Suprapubic skin (tissue), 4 donors: ENCODE data around the gene LRRC32. TPM values are rescaled to one million over a fixed set of nuclear protein-coding genes. Genes with fewer than 3 reads are reported as not detected.
"Not testable (repeated sequence)": the region's sequence is repeated elsewhere in the genome, so short reads cannot be mapped to it uniquely, and the experiment has no call there.

Experiments
- DNase-seq, 2 donors: peaks; one replicate each; pipeline ENCODE4 v3.0.0-alpha.2; 2019; ENCODE audit warnings: low spot score in 2 of 2
- H3K27ac ChIP-seq: fragments of 200-600 bp; sonication (generic); one replicate; pipeline ENCODE4 v1.5.1; 2019
- H3K27me3 ChIP-seq: fragments of 200-600 bp; sonication (generic); one replicate; pipeline ENCODE4 v1.5.1; 2019
- H3K36me3 ChIP-seq: fragments of 200-600 bp; sonication (generic); one replicate; pipeline ENCODE4 v1.5.1; 2019
- H3K4me1 ChIP-seq: fragments of 200-600 bp; sonication (generic); one replicate; pipeline ENCODE4 v1.5.1; 2019
- H3K4me3 ChIP-seq: fragments of 200-600 bp; sonication (generic); one replicate; pipeline ENCODE4 v1.5.1; 2019; ENCODE audit warnings: mild to moderate bottlenecking
- H3K9me3 ChIP-seq: fragments of 200-600 bp; sonication (generic); one replicate; pipeline ENCODE4 v1.5.1; 2019
- EP300 ChIP-seq: sonication (generic); formaldehyde crosslinking; IDR thresholded peaks from one replicate; pipeline ENCODE4 v1.6.1; 2017; ENCODE audit warnings: antibody characterized with exemption
- POLR2A ChIP-seq, 2 donors: fragments of 450-650 bp; IDR thresholded peaks; one replicate each; pipeline ENCODE4 v1.6.1; 2017; ENCODE audit warnings: antibody characterized with exemption in 2 of 2, mild to moderate bottlenecking in 2 of 2, moderate library complexity in 2 of 2
- POLR2AphosphoS5 ChIP-seq, 3 donors: sonication (generic); formaldehyde crosslinking; IDR thresholded peaks; one replicate each; pipeline ENCODE4 v1.6.1; 2017; ENCODE audit warnings: antibody characterized with exemption in 3 of 3
- WGBS: methylation state at CpG from one replicate; pipeline ENCODE4 v1.1.5; 2018; 5-methylcytosine and 5-hydroxymethylcytosine counted together
- total RNA-seq, 4 donors: library from RNA; depleted of rRNA; stranded (reverse); fragments of >200 nt; gene quantifications; one replicate each; pipeline ENCODE4 v1.1.0, GENCODE V29; 2016
- TF ChIP-seq, protein P1 (sequence below), 2 donors: fragments of 200-600 bp in 1 of 2; fragments of 450-650 bp in 1 of 2; sonication (generic) in 1 of 2; IDR thresholded peaks; one replicate each; pipeline ENCODE4 v1.5.1; 2016 to 2019; ENCODE audit warnings: antibody characterized with exemption in 2 of 2, mild to moderate bottlenecking in 1 of 2, moderate library complexity in 1 of 2

LRRC32 gene
- total RNA-seq, 4 donors from 2014 or later = 10.4 to 23.2 (median 17.5) TPM

DNA sequence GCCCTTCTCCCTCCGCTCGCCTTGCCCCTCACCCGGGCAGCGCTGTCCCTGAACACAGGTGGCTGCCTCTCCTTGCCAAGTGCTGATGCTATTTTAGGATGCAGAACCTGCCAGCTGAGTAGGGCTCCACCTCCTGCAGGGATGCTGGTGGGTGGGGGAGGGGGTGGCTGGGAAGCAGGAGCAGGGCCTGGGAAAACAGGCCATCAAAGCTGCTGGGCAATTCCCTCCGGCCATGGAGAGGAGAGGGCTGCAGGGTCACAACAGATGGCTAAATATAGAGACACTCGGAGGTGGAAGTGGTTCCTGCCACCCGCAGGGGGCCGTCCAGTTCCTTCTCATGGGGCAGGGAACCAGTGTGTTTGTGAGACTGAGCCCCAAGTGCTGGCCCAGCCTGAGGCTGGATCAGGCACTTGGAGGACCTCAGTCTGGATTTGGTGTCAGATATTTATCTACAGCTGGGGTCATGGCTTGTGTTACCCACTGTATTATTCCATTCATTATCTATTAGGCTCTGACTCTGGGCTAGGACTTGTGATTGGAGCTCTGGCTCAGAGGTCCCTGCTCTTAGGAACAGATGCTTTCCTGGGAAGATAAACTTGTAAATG is 59.6 kb downstream of the LRRC32 start:
- peaks cover 38% of the 10 kb centered on the region for H3K4me1 ChIP-seq
- no peaks in the 10 kb centered on the region for H3K27me3 ChIP-seq
- H3K9me3 ChIP-seq = no peaks in the 10 kb centered on the region
- no peak for TF ChIP-seq EP300
- TF ChIP-seq POLR2A (IDR thresholded peaks at IDR 0.05) = no peak
- no peak for TF ChIP-seq POLR2AphosphoS5 (IDR thresholded peaks at IDR 0.05)
- TF ChIP-seq, protein P1, sequence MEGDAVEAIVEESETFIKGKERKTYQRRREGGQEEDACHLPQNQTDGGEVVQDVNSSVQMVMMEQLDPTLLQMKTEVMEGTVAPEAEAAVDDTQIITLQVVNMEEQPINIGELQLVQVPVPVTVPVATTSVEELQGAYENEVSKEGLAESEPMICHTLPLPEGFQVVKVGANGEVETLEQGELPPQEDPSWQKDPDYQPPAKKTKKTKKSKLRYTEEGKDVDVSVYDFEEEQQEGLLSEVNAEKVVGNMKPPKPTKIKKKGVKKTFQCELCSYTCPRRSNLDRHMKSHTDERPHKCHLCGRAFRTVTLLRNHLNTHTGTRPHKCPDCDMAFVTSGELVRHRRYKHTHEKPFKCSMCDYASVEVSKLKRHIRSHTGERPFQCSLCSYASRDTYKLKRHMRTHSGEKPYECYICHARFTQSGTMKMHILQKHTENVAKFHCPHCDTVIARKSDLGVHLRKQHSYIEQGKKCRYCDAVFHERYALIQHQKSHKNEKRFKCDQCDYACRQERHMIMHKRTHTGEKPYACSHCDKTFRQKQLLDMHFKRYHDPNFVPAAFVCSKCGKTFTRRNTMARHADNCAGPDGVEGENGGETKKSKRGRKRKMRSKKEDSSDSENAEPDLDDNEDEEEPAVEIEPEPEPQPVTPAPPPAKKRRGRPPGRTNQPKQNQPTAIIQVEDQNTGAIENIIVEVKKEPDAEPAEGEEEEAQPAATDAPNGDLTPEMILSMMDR (IDR thresholded peaks at IDR 0.05) = no peak
- H3K4me3 ChIP-seq = no peak overlapping the region
- no peak overlapping the region for H3K27ac ChIP-seq
- 50% methylated on average over 8 of the region's 8 CpGs for WGBS
- no peaks in the 10 kb centered on the region for H3K36me3 ChIP-seq
- DNase-seq = peak; percentile 61 to 73

DNA sequence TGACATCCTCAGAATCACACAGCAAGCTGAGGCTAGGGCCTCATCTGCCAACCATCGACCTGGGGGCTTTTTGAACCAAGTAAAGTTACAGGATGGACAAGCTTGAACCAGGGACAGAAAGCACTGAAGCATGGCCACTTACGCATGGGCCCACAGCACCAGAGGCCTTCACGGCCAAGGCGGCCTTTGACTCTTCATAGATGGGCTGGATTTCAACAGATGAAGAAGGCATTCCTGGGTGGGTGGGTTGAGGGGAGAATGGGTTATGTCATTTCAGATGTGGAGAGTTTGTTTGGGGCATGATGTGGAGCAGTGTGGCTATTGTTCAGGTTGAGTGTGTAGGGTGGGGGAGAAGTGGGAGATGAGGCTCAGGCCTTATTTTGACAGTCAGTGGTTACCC is 60.2 kb downstream of the LRRC32 start:
- peaks cover 38% of the 10 kb centered on the region for H3K4me1 ChIP-seq
- 90% methylated on average over 4 of the region's 4 CpGs for WGBS
- TF ChIP-seq EP300 (no peak), POLR2A (IDR thresholded peaks at IDR 0.05) (no peak)
- no peaks in the 10 kb centered on the region for H3K27me3 ChIP-seq
- no peaks in the 10 kb centered on the region for H3K36me3 ChIP-seq
- H3K27ac ChIP-seq = no peak overlapping the region
- no peaks in the 10 kb centered on the region for H3K9me3 ChIP-seq
- DNase-seq = no peak
- H3K4me3 ChIP-seq = no peak overlapping the region

DNA sequence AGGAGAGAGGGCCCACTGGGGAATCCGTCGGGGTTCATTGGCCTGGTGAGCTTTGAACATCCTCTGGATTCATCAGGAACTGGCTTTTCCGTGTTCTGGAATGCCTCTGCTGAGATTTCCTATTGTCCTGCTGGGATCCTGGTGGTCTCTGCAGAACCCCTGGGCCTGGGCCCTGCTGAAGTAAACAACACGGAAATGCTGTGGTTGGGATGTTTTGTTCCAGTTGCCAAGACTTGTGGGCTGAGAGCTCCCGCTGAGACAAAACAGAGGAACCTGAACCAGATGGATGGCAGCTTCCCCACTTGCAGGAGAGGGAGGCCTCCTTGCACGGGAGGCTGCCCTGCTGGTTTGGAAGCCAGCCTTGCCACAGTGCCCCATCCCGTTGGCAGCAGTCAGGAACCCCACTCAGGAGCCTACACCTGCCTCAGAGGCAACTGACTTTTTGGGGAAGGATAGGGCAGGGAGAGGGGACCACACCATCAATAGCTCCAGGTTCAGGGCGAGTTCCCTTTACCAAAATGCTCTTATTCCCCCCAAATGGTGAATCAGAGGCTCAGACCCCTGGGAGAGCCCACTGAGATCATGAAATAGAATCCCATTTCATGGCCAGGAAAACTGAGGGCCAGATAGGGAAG is 60.7 kb downstream of the LRRC32 start:
- TF ChIP-seq, protein P1 (IDR thresholded peaks at IDR 0.05) = no peak
- TF ChIP-seq POLR2AphosphoS5 (IDR thresholded peaks at IDR 0.05) = no peak
- no peak for TF ChIP-seq EP300
- TF ChIP-seq POLR2A (IDR thresholded peaks at IDR 0.05) = no peak
- Histone ChIP-seq H3K27ac (no peak overlapping the region), H3K4me1 (peaks cover 40% of the 10 kb centered on the region), H3K4me3 (no peak overlapping the region), H3K36me3 (no peaks in the 10 kb centered on the region), H3K27me3 (no peaks in the 10 kb centered on the region), H3K9me3 (no peaks in the 10 kb centered on the region)
- 57% methylated on average over 5 of the region's 8 CpGs for WGBS
- peak in 1 of 2 donors; percentile 55 for DNase-seq

DNA sequence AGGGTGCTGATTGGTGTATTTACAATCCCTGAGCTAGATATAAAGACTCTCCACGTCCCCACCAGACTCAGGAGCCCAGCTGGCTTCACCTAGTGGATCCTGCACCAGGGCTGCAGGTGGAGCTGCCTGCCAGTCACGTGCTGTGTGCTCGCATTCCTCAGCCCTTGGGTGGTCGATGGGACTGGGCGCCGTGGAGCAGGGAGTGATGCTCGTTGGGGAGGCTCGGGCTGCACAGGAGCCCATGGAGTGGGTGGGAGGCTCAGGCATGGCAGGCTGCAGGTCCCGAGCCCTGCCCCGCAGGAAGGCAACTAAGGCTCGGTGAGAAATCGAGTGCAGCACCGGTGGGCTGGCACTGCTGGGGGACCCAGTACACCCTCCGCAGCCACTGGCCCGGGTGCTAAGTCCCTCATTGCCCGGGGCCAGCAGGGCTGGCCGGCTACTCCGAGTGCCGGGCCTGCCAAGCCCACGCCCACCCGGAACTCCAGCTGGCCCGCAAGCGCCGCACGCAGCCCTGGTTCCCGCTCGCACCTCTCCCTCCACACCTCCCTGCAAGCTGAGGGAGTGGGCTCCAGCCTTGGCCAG is 61.6 kb downstream of the LRRC32 start:
- not testable (repeated sequence) for H3K27me3 ChIP-seq, H3K27ac ChIP-seq, H3K36me3 ChIP-seq, H3K9me3 ChIP-seq, H3K4me3 ChIP-seq
- 97% methylated on average over 6 of the region's 27 CpGs for WGBS
- H3K4me1 ChIP-seq = peaks cover 40% of the 10 kb centered on the region
- DNase-seq = peak in 1 of 2 donors; percentile 41

DNA sequence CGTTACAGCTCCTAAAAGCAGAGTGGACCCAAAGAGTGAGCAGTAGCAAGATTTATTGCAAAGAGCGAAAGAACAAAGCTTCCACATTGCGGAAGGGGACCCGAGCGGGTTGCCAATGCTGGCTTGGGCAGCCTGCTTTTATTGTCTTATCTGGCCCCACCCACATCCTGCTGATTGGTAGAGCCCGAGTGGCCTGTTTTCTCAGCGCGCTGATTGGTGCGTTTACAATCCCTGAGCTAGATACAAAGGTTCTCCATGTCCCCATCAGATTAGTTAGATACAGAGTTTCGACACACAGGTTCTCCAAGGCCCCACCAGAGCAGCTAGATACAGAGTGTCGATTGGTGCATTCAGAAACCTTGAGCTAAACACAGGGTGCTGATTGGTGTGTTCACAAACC is 62.3 kb downstream of the LRRC32 start:
- H3K9me3 ChIP-seq, H3K4me3 ChIP-seq, H3K27ac ChIP-seq, H3K27me3 ChIP-seq, H3K36me3 ChIP-seq: not testable (repeated sequence)
- DNase-seq = peak; percentile 54 to 71
- 96% methylated on average over 10 of the region's 11 CpGs for WGBS
- H3K4me1 ChIP-seq = peaks cover 47% of the 10 kb centered on the region

Other genes with a start within 250 kb of the LRRC32 start
- gene EMSY, start 225.7 kb downstream of the LRRC32 start, total RNA-seq = 10 to 100 TPM; 32.2 to 36.8 (median 33.2) TPM
- gene TSKU, start 112.6 kb upstream of the LRRC32 start, total RNA-seq = 100 to 1,000 TPM in 3 of 4 donors, 10 to 100 TPM in 1; 85.5 to 155 (median 128) TPM
- gene ACER3, start 190.2 kb upstream of the LRRC32 start, total RNA-seq = 10 to 100 TPM in 1 of 4 donors, 1 to 10 TPM in 3; 8.9 to 10.1 (median 9.5) TPM